Measurements from ENCODE around the gene TDP1. TPM values are rescaled to one million over a fixed set of nuclear protein-coding genes. Genes with fewer than 3 reads are reported as not detected.

The TDP1 gene
- total and polyA plus RNA-seq, 2 of the 4 experiments (the other 2 are of a cell fraction): 23.3 to 53.1 TPM

GRCh38 chr14:89978656-89979055 lies 22.9 kb downstream of the TDP1 start:
- CTCF ChIA-PET: interaction anchor here (0.6 to 1.7 kb wide), 3 partner anchors 10 to 255 kb away, joined by 4 to 7 read pairs (median 5); no protein-coding TSS in a partner anchor
- H3K36me3 ChIP-seq (ENCODE audit: control insufficient read depth, insufficient read depth, low read length): peaks cover 28% of the 10 kb centered on the region

More at GRCh38 chr14:89978656-89979055, 22.9 kb downstream of the TDP1 start:
- Histone ChIP-seq H2BK5ac (ENCODE audit: low read depth, low read length, poor library complexity, severe bottlenecking) (no peak overlapping the region), H2BK20ac (ENCODE audit: low read depth, low read length) (no peak overlapping the region), H3K4ac (ENCODE audit: low read depth, low read length) (no peak overlapping the region), H3K9me1 (ENCODE audit: insufficient read depth, low read length) (no peaks in the 10 kb centered on the region; the same call in 1 of the 2 replicates), H3K14ac (replicated peaks; ENCODE audit: low read depth, low read length) (no peak overlapping the region), H2AK5ac (ENCODE audit: low read depth, low read length) (no peak overlapping the region), H2AFZ (replicated peaks; ENCODE audit: low read length, poor library complexity) (no peak overlapping the region), H3K9ac (ENCODE audit: low read depth, low read length) (no peak overlapping the region), H3K23ac (ENCODE audit: low read depth, low read length) (no peak overlapping the region), H3K4me2 (ENCODE audit: low read depth, low read length) (no peak overlapping the region), H4K8ac (ENCODE audit: low read depth in 2 of 2, low read length in 2 of 2) (no peak overlapping the region), H3K4me3 (ENCODE audit: insufficient read depth, low read depth, low read length) (no peak overlapping the region), H4K5ac (ENCODE audit: low read depth, low read length) (no peak overlapping the region), H4K20me1 (ENCODE audit: insufficient read depth, low read length) (no peaks in the 10 kb centered on the region), H3K4me1 (ENCODE audit: control insufficient read depth, insufficient read depth, low read length) (no peaks in the 10 kb centered on the region), H3K27ac (ENCODE audit: insufficient read depth, low read length) (no peak overlapping the region), H3K9me3 (ENCODE audit: control insufficient read depth, insufficient read depth, low read length) (no peaks in the 10 kb centered on the region), H3K56ac (ENCODE audit: extremely low read depth, insufficient read depth, low read length) (no peak overlapping the region), H4K91ac (ENCODE audit: insufficient read depth, low read depth, low read length) (no peak overlapping the region), H2BK15ac (ENCODE audit: low read depth, low read length) (no peak overlapping the region), H2BK120ac (ENCODE audit: low read depth, low read length) (no peak overlapping the region), H3K27me3 (ENCODE audit: control insufficient read depth, insufficient read depth, low read length) (no peaks in the 10 kb centered on the region), H3K18ac (ENCODE audit: low read depth, low read length) (no peak overlapping the region), H2AK9ac (replicated peaks; ENCODE audit: low read depth, low read length, poor library complexity) (no peak overlapping the region), H3K79me1 (ENCODE audit: low read depth in 1 of 2, low read length in 2 of 2) (peaks cover 2 to 3% of the 10 kb centered on the region in 2 experiments; a peak in 1 of 4 replicates)
- dilution Hi-C loops (cut with HindIII; ENCODE audit: low sequenced_read_pairs, unreplicated experiment): no loop called here
- in situ Hi-C loops (cut with MboI; ENCODE audit: low sequenced_read_pairs): no loop called here
- WGBS, 2 experiments (ENCODE audit: extremely low coverage in 2 of 2, insufficient read length in 1 of 2): no CpG with 5 or more reads among the region's 4 CpGs
- no peak for ATAC-seq (ENCODE audit: low read depth)
- POLR2A ChIA-PET (ENCODE audit: unreplicated experiment): interaction anchor here (0.6 kb wide), 1 partner anchor 1630 kb away, joined by 3 read pairs; no protein-coding TSS in a partner anchor
- intact Hi-C loops (cut with micrococcal nuclease): no loop called here
- no peak for DNase-seq
- no TSS peak for BruUV-seq (replicated peaks)
- TF ChIP-seq RCOR1 (IDR thresholded peaks at IDR 0.05; ENCODE audit: insufficient replicate concordance, low read length): no peak
- TF ChIP-seq RAD21 (IDR thresholded peaks at IDR 0.05; ENCODE audit: low read length): no peak
- no peak for TF ChIP-seq POLR2A (IDR thresholded peaks at IDR 0.05; ENCODE audit: low read depth, low read length)
- TF ChIP-seq FOS (IDR thresholded peaks at IDR 0.05; ENCODE audit: low read depth, low read length): no peak
- no peak for TF ChIP-seq NFE2L2 (IDR thresholded peaks at IDR 0.05; ENCODE audit: low read depth, low read length)
- no peak for TF ChIP-seq CTCF (conservative IDR thresholded peaks at IDR 0.05; ENCODE audit: low read depth, low read length)
- TF ChIP-seq BHLHE40 (IDR thresholded peaks at IDR 0.05; ENCODE audit: low read depth, low read length): no peak
- TF ChIP-seq MAFK (IDR thresholded peaks at IDR 0.05; ENCODE audit: low read depth, low read length): no peak
- TF ChIP-seq SMC3 (IDR thresholded peaks at IDR 0.05; ENCODE audit: low read depth, low read length): no peak
- no peak for TF ChIP-seq RFX5 (IDR thresholded peaks at IDR 0.05; ENCODE audit: low read depth, low read length)
- TF ChIP-seq USF2 (IDR thresholded peaks at IDR 0.05; ENCODE audit: low read depth, low read length): no peak
- TF ChIP-seq ELK1 (IDR thresholded peaks at IDR 0.05; ENCODE audit: borderline replicate concordance, low read depth, low read length): no peak
